HepG2 (cell line): ENCODE measurements around the gene ABHD2. TPM values are rescaled to one million over a fixed set of nuclear protein-coding genes. Genes with fewer than 3 reads are reported as not detected.

Source experiments
- DNMT3B ChIP-seq: conservative IDR thresholded peaks from 2 replicates; pipeline ENCODE4 v1.6.1; 2016; ENCODE audit warnings: missing biosample characterization, control low read depth
- EP300 ChIP-seq, 3 experiments: sonication (generic) in 1 of 3; formaldehyde crosslinking in 1 of 3; IDR thresholded peaks; 2 replicates each; pipeline versions ENCODE4 v1.5.1 to v1.6.1; 2011 to 2020; ENCODE audit warnings: low read depth in 2 of 3, low read length in 2 of 3, borderline replicate concordance in 1 of 3, improper control_type of control experiment in 1 of 3, mild to moderate bottlenecking in 1 of 3, missing genetic modification reagents in 1 of 3, moderate library complexity in 1 of 3
- FOXK1 ChIP-seq: sonication (generic); formaldehyde crosslinking; IDR thresholded peaks from 2 replicates; pipeline ENCODE4 v1.4.0; 2020; ENCODE audit warnings: low read depth, missing genetic modification reagents, borderline replicate concordance
- FOXP1 ChIP-seq, 2 experiments: fragments of 450-650 bp in 1 of 2; IDR thresholded peaks; 2 replicates each; pipeline ENCODE4 v1.6.1; 2017 to 2018; ENCODE audit warnings: antibody characterized with exemption in 1 of 2
- SAP130 ChIP-seq: IDR thresholded peaks from 2 replicates; pipeline ENCODE4 v1.6.1; 2016; ENCODE audit warnings: low read depth
- SOX6 ChIP-seq, 2 experiments: fragments of 450-650 bp in 1 of 2; sonication (generic) in 1 of 2; formaldehyde crosslinking in 1 of 2; IDR thresholded peaks; 2 replicates each; pipeline versions ENCODE4 v1.4.0 to v1.6.1; 2017 to 2020; ENCODE audit warnings: antibody characterized with exemption in 1 of 2, mild to moderate bottlenecking in 1 of 2, missing genetic modification reagents in 1 of 2
- ZBTB7B ChIP-seq: sonication (generic); formaldehyde crosslinking; IDR thresholded peaks from 2 replicates; pipeline ENCODE4 v1.4.0; 2020; ENCODE audit warnings: missing genetic modification reagents
- ZMYM3 ChIP-seq: sonication (generic); formaldehyde crosslinking; IDR thresholded peaks from 2 replicates; pipeline ENCODE4 v1.5.1; 2020; ENCODE audit warnings: mild to moderate bottlenecking, missing genetic modification reagents
- ZNF264 ChIP-seq: sonication (generic); formaldehyde crosslinking; IDR thresholded peaks from 2 replicates; pipeline ENCODE4 v1.4.0; 2020; ENCODE audit warnings: missing genetic modification reagents
- polyA plus RNA-seq, 8 experiments: library from polyadenylated mRNA; depleted of rRNA in 3 of 8; stranded (reverse) in 7 of 8; unstranded in 1 of 8; fragments of >200 nt; fragmentation: Illumina TruSeq in 4 of 8; extraction: Trizol in 4 of 8; gene quantifications; 2 replicates each; pipeline versions ENCODE4 v1.2.1 to v1.2.3, GENCODE V29; 2011 to 2016; ENCODE audit warnings: low read depth in 4 of 8, missing spikeins in 1 of 8, mixed read lengths in 1 of 8; ENCODE audit not compliant: insufficient read depth in 1 of 8
- total RNA-seq, 5 experiments: library from RNA; depleted of rRNA; stranded (reverse); fragments of >200 nt; fragmentation: Illumina TruSeq; extraction: Trizol; gene quantifications; 2 replicates each; pipeline ENCODE4 v1.2.3, GENCODE V29; 2016; ENCODE audit warnings: low read depth in 1 of 5
- TF ChIP-seq, protein P1 (sequence below), 2 experiments: sonication (generic) in 1 of 2; formaldehyde crosslinking in 1 of 2; IDR thresholded peaks; 2 replicates each; pipeline versions ENCODE4 v1.6.1 to v1.9.0; 2014 to 2022; ENCODE audit warnings: antibody characterized with exemption in 1 of 2, borderline replicate concordance in 1 of 2, inconsistent platforms in 1 of 2, low read depth in 1 of 2, missing genetic modification reagents in 1 of 2
- TF ChIP-seq, protein P2 (sequence below): IDR thresholded peaks from 2 replicates; pipeline ENCODE4 v1.6.1; 2016
- TF ChIP-seq, protein P3 (sequence below): sonication (generic); formaldehyde crosslinking; IDR thresholded peaks from 2 replicates; pipeline ENCODE4 v1.4.0; 2020; ENCODE audit warnings: mild to moderate bottlenecking, missing genetic modification reagents

Gene ABHD2
- total and polyA plus RNA-seq, 2 of the 13 experiments (the other 11 are each of a cell fraction or from before 2014, with no cell fraction given): 14.8 to 22.4 TPM

DNA sequence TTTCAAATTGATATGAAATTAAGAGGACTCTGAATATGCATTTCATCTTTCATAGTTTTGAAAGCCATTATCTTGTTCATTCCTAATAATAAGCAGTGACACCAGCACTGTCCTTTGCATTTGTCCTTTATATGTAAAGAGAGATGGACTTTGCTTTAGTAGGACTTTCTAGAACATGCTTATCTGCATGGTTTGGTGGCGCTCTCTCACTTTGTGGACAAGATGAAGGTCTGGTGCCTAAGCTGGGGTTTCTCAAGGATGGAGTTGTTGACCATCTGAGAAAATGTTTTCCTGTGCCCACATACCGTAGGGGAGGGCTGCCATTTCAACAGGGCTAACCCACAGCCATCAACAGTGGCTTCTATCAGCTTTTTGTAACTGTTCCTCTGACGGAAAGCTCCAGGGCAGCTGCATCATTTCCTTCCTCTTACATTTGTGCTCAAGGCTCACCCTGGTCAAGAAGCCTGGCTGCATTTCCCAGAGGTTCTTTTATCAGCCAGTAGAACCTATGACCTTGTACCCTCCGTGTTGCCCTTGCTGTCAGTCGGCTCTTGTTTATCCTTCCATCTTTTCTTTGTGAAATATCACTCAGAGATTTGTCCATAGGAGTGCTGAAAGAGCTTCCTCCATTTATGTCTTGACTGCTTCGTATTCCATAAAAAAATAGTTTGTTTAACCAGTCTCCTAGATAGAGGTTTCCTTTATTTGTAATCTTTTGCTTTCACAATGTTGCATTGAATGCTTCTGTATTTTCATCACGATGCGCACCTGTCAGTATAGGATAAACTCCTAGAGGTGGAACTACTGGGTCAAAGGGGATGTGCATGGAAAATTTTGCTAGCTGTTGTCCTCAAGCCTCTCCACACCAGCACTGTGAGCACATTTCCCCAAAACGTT, 44.6 kb downstream of the ABHD2 start (continued):
- TF ChIP-seq, protein P1, sequence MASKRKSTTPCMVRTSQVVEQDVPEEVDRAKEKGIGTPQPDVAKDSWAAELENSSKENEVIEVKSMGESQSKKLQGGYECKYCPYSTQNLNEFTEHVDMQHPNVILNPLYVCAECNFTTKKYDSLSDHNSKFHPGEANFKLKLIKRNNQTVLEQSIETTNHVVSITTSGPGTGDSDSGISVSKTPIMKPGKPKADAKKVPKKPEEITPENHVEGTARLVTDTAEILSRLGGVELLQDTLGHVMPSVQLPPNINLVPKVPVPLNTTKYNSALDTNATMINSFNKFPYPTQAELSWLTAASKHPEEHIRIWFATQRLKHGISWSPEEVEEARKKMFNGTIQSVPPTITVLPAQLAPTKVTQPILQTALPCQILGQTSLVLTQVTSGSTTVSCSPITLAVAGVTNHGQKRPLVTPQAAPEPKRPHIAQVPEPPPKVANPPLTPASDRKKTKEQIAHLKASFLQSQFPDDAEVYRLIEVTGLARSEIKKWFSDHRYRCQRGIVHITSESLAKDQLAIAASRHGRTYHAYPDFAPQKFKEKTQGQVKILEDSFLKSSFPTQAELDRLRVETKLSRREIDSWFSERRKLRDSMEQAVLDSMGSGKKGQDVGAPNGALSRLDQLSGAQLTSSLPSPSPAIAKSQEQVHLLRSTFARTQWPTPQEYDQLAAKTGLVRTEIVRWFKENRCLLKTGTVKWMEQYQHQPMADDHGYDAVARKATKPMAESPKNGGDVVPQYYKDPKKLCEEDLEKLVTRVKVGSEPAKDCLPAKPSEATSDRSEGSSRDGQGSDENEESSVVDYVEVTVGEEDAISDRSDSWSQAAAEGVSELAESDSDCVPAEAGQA (IDR thresholded peaks at IDR 0.05; ENCODE audit: low read depth): 0 out of 2 replicates have a peak, but pooled peaks have one; percentile 19
- TF ChIP-seq, protein P1 (CRISPR knock-in tag; IDR thresholded peaks at IDR 0.05; ENCODE audit: borderline replicate concordance): no peak
- peak; percentile 50; the same call in 1 of the 2 replicates for TF ChIP-seq FOXK1
- TF ChIP-seq ZBTB7B (CRISPR knock-in tag): 0 out of 2 replicates have a peak, but pooled peaks have one; percentile 33
- no peak for TF ChIP-seq ZMYM3 (CRISPR knock-in tag)
- TF ChIP-seq, protein P2, sequence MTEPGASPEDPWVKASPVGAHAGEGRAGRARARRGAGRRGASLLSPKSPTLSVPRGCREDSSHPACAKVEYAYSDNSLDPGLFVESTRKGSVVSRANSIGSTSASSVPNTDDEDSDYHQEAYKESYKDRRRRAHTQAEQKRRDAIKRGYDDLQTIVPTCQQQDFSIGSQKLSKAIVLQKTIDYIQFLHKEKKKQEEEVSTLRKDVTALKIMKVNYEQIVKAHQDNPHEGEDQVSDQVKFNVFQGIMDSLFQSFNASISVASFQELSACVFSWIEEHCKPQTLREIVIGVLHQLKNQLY (CRISPR knock-in tag): no peak
- TF ChIP-seq DNMT3B (CRISPR knock-in tag): peak; percentile 68; the same call in 1 of the 2 replicates
- peak; percentile 41; the same call in 1 of the 2 replicates for TF ChIP-seq SAP130 (CRISPR knock-in tag)
- no peak for TF ChIP-seq ZNF264
- no peak for TF ChIP-seq SOX6 (IDR thresholded peaks at IDR 0.05)
- 0 out of 2 replicates have a peak, but pooled peaks have one; percentile 19 for TF ChIP-seq SOX6 (CRISPR knock-in tag; IDR thresholded peaks at IDR 0.05)
- peak in 1 of 2 experiments; percentile 40; a peak in 1 of 4 replicates for TF ChIP-seq EP300 (IDR thresholded peaks at IDR 0.05; ENCODE audit: low read depth in 2 of 2, low read length in 2 of 2)
- no peak for TF ChIP-seq EP300 (CRISPR knock-in tag; IDR thresholded peaks at IDR 0.05; ENCODE audit: borderline replicate concordance)
- TF ChIP-seq FOXP1 (IDR thresholded peaks at IDR 0.05): no peak
- 0 out of 2 replicates have a peak, but pooled peaks have one; percentile 13 for TF ChIP-seq FOXP1 (CRISPR knock-in tag; IDR thresholded peaks at IDR 0.05)
- TF ChIP-seq, protein P3, sequence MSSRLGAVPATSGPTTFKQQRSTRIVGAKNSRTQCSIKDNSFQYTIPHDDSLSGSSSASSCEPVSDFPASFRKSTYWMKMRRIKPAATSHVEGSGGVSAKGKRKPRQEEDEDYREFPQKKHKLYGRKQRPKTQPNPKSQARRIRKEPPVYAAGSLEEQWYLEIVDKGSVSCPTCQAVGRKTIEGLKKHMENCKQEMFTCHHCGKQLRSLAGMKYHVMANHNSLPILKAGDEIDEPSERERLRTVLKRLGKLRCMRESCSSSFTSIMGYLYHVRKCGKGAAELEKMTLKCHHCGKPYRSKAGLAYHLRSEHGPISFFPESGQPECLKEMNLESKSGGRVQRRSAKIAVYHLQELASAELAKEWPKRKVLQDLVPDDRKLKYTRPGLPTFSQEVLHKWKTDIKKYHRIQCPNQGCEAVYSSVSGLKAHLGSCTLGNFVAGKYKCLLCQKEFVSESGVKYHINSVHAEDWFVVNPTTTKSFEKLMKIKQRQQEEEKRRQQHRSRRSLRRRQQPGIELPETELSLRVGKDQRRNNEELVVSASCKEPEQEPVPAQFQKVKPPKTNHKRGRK: no peak
